ENCODE measurements around the gene PDE7B. TPM values are rescaled to one million over a fixed set of nuclear protein-coding genes. Genes with fewer than 3 reads are reported as not detected.

PDE7B gene
- total and polyA plus RNA-seq, 4 donors: 0.75 to 5.2 (median 1.3) TPM

GRCh38 chr6:136148051-136148450 lies 296.6 kb downstream of the PDE7B start:
- no peak overlapping the region for H3K4me3 ChIP-seq (ENCODE audit: low read depth in 1 of 3, low read length in 3 of 3)
- WGBS: 76% methylated on average over 1 of the region's 1 CpG
- no peaks in the 10 kb centered on the region for H3K36me3 ChIP-seq (ENCODE audit: control insufficient read depth in 4 of 4, insufficient read depth in 3 of 4, low read depth in 1 of 4, low read length in 3 of 4)
- no peaks in the 10 kb centered on the region for H3K9me3 ChIP-seq (ENCODE audit: control insufficient read depth in 4 of 4, low read length in 3 of 4)
- TF ChIP-seq SP1 (IDR thresholded peaks at IDR 0.05) (no peak), YY1 (IDR thresholded peaks at IDR 0.05) (no peak), TAF1 (conservative IDR thresholded peaks at IDR 0.05) (no peak), MAX (IDR thresholded peaks at IDR 0.05) (no peak), REST (IDR thresholded peaks at IDR 0.05) (no peak), RAD21 (IDR thresholded peaks at IDR 0.05) (no peak), FOXA1 (IDR thresholded peaks at IDR 0.05) (no peak), GABPA (IDR thresholded peaks at IDR 0.05 in 1 of 2, conservative IDR thresholded peaks at IDR 0.05 in 1 of 2) (no peak)
- no peak overlapping the region for H3K27ac ChIP-seq (ENCODE audit: low read depth in 1 of 2, low read length in 2 of 2)
- H3K4me1 ChIP-seq (ENCODE audit: control insufficient read depth in 4 of 4, insufficient read depth in 4 of 4, low read length in 3 of 4): peaks cover 0 to 5% (median 0%) of the 10 kb centered on the region in 4 donors
- no peaks in the 10 kb centered on the region for H3K27me3 ChIP-seq (ENCODE audit: control insufficient read depth in 4 of 4, insufficient read depth in 4 of 4, low read length in 3 of 4)
- no peak overlapping the region for H3K9ac ChIP-seq (ENCODE audit: low read depth in 1 of 2, low read length in 2 of 2)
- DNase-seq (ENCODE audit: low spot score): no peak

DNA sequence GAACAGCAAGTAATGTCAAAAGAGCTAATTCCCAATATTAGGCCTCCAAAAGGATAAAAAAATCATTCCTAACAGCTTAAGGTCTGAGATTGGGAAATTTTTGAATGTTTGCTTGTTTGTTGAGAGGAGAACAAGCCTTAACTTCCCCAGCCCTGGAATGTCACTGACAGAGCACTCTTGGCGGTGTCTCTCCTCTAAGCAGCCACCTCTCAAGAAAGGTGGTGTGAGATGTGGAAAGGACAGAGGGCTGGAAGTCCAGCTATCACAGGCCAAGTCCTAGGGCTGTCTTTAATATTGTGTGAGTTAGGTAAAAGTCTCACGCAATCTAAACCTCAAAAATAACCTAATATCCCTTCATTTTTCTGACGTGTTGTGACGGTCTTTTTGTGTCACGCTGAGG lies 297.0 kb downstream of the PDE7B start:
- WGBS: 96% methylated on average over 5 of the region's 5 CpGs

More for the DNA sequence above, 297.0 kb downstream of the PDE7B start:
- TF ChIP-seq EGR1 (IDR thresholded peaks at IDR 0.05; ENCODE audit: low read depth in 2 of 2) (no peak), CTCF (IDR thresholded peaks at IDR 0.05; ENCODE audit: low read depth, low read length, missing input control) (no peak), JUND (IDR thresholded peaks at IDR 0.05) (no peak), RXRA (IDR thresholded peaks at IDR 0.05) (no peak), REST (IDR thresholded peaks at IDR 0.05) (no peak), SP1 (IDR thresholded peaks at IDR 0.05) (no peak), GABPA (IDR thresholded peaks at IDR 0.05 in 1 of 2, conservative IDR thresholded peaks at IDR 0.05 in 1 of 2) (no peak), FOXA2 (IDR thresholded peaks at IDR 0.05) (no peak), RAD21 (IDR thresholded peaks at IDR 0.05) (no peak), HNF4A (conservative IDR thresholded peaks at IDR 0.05) (no peak), ATF3 (IDR thresholded peaks at IDR 0.05) (no peak), TAF1 (conservative IDR thresholded peaks at IDR 0.05) (no peak), YY1 (IDR thresholded peaks at IDR 0.05) (no peak), NR2F2 (IDR thresholded peaks at IDR 0.05) (no peak), HNF4G (IDR thresholded peaks at IDR 0.05) (no peak), MAX (IDR thresholded peaks at IDR 0.05) (no peak)
- TF ChIP-seq, protein P1, sequence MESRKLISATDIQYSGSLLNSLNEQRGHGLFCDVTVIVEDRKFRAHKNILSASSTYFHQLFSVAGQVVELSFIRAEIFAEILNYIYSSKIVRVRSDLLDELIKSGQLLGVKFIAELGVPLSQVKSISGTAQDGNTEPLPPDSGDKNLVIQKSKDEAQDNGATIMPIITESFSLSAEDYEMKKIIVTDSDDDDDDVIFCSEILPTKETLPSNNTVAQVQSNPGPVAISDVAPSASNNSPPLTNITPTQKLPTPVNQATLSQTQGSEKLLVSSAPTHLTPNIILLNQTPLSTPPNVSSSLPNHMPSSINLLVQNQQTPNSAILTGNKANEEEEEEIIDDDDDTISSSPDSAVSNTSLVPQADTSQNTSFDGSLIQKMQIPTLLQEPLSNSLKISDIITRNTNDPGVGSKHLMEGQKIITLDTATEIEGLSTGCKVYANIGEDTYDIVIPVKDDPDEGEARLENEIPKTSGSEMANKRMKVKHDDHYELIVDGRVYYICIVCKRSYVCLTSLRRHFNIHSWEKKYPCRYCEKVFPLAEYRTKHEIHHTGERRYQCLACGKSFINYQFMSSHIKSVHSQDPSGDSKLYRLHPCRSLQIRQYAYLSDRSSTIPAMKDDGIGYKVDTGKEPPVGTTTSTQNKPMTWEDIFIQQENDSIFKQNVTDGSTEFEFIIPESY (IDR thresholded peaks at IDR 0.05): no peak
- H3K27me3 ChIP-seq (ENCODE audit: control insufficient read depth in 4 of 4, insufficient read depth in 4 of 4, low read length in 3 of 4): no peaks in the 10 kb centered on the region
- H3K9me3 ChIP-seq (ENCODE audit: control insufficient read depth in 4 of 4, low read length in 3 of 4): no peaks in the 10 kb centered on the region
- H3K27ac ChIP-seq (ENCODE audit: low read depth in 1 of 2, low read length in 2 of 2): no peak overlapping the region
- DNase-seq (ENCODE audit: low spot score): no peak
- H3K4me1 ChIP-seq (ENCODE audit: control insufficient read depth in 4 of 4, insufficient read depth in 4 of 4, low read length in 3 of 4): peaks cover 0 to 5% (median 0%) of the 10 kb centered on the region in 4 donors
- no peak overlapping the region for H3K4me3 ChIP-seq (ENCODE audit: low read depth in 1 of 3, low read length in 3 of 3)
- H3K36me3 ChIP-seq (ENCODE audit: control insufficient read depth in 4 of 4, insufficient read depth in 3 of 4, low read depth in 1 of 4, low read length in 3 of 4): no peaks in the 10 kb centered on the region
- no peak overlapping the region for H3K9ac ChIP-seq (ENCODE audit: low read depth in 1 of 2, low read length in 2 of 2)
